Gastroesophageal sphincter (tissue), 2 donors: ENCODE results near the gene EPHA6.

ENCODE experiments used
- EP300 ChIP-seq: sonication (generic); formaldehyde crosslinking; IDR thresholded peaks from one replicate; pipeline ENCODE4 v1.6.1; 2017; ENCODE audit warnings: antibody characterized with exemption, mild to moderate bottlenecking
- POLR2A ChIP-seq, 2 donors: fragments of 450-650 bp; IDR thresholded peaks; one replicate each; pipeline ENCODE4 v1.6.1; 2017; ENCODE audit warnings: antibody characterized with exemption in 2 of 2, mild to moderate bottlenecking in 2 of 2, moderate library complexity in 1 of 2

DNA sequence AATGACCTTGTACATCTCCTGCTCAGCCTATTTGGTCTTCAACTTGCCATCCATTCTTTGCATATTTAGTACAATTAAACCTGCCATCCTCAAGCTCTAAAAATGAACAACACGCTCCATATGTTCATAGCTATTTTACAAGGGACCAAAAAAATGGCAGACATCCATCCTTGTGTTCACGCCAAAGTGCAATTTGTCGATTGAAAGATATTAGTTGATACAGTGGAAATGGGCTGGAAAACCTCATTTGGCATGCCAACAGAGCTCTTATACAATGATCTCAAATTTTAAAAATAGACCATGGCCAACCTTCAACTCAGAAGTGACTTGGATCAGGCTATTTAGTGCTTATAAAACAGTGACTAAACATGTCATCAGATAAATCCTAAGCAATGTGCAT lies 536.6 kb downstream of the EPHA6 start:
- TF ChIP-seq EP300 (no peak), POLR2A (IDR thresholded peaks at IDR 0.05) (no peak)
